ENCODE results near the gene FRMD4A.

DNA sequence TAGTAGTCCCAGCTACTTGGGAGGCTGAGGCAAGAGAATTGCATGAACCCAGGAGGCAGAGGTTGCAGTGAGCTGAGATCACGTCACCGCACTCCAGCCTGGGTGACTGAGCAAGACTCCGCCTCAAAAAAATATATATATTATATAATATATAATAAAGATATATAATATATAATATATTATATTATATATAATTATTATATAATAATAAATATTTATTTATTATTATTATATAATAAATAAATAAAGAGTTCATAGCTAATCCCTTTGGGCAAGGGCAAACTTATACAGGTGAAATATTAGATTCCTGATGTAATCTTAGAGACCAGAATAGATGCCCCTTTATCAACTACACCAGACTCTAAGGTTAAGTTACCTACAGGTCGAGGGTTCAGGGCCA, 558.7 kb downstream of the FRMD4A start:
- TF ChIP-seq, protein P1, sequence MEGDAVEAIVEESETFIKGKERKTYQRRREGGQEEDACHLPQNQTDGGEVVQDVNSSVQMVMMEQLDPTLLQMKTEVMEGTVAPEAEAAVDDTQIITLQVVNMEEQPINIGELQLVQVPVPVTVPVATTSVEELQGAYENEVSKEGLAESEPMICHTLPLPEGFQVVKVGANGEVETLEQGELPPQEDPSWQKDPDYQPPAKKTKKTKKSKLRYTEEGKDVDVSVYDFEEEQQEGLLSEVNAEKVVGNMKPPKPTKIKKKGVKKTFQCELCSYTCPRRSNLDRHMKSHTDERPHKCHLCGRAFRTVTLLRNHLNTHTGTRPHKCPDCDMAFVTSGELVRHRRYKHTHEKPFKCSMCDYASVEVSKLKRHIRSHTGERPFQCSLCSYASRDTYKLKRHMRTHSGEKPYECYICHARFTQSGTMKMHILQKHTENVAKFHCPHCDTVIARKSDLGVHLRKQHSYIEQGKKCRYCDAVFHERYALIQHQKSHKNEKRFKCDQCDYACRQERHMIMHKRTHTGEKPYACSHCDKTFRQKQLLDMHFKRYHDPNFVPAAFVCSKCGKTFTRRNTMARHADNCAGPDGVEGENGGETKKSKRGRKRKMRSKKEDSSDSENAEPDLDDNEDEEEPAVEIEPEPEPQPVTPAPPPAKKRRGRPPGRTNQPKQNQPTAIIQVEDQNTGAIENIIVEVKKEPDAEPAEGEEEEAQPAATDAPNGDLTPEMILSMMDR (IDR thresholded peaks at IDR 0.05; ENCODE audit: low read length) = no peak
- no peak for TF ChIP-seq EZH2 (optimal IDR thresholded peaks at IDR 0.05; ENCODE audit: low read depth, low read length)

Data from MM.1S (cell line).